Thyroid gland (tissue), 4 donors: Measurements from ENCODE around the gene COX7B2.

Experiments
- CTCF ChIP-seq, 6 experiments: fragments of 200-600 bp in 3 of 6; fragments of 450-650 bp in 3 of 6; sonication (generic) in 3 of 6; IDR thresholded peaks; one replicate each; pipeline ENCODE4 v1.5.1; 2016 to 2019; ENCODE audit warnings: antibody characterized with exemption in 6 of 6, mild to moderate bottlenecking in 2 of 6, inconsistent platforms in 1 of 6, moderate library complexity in 1 of 6
- POLR2A ChIP-seq, 2 donors: fragments of 450-650 bp; IDR thresholded peaks; one replicate each; pipeline ENCODE4 v1.6.1; 2017; ENCODE audit warnings: antibody characterized with exemption in 2 of 2, mild to moderate bottlenecking in 2 of 2, moderate library complexity in 1 of 2

- no peak for TF ChIP-seq CTCF (IDR thresholded peaks at IDR 0.05)
- TF ChIP-seq POLR2A (IDR thresholded peaks at IDR 0.05): no peak
Measured at GRCh38 chr4:46804781-46805413, 104.1 kb downstream of the COX7B2 start.
